BLaER1 (cell line): ENCODE measurements around the gene ADRM1.

Source experiments
- H3K27ac ChIP-seq: shearing (Covaris generic); formaldehyde crosslinking; 2 replicates; pipeline ENCODE4 v1.8.1; 2022
- H3K27me3 ChIP-seq: shearing (Covaris generic); formaldehyde crosslinking; 2 replicates; pipeline ENCODE4 v1.8.1; 2022
- H3K36me3 ChIP-seq: shearing (Covaris generic); formaldehyde crosslinking; 2 replicates; pipeline ENCODE4 v1.8.1; 2022
- H3K4me1 ChIP-seq: shearing (Covaris generic); formaldehyde crosslinking; 2 replicates; pipeline ENCODE4 v1.8.1; 2022
- H3K4me2 ChIP-seq: shearing (Covaris generic); formaldehyde crosslinking; 2 replicates; pipeline ENCODE4 v1.8.1; 2022
- H3K4me3 ChIP-seq: shearing (Covaris generic); formaldehyde crosslinking; 2 replicates; pipeline ENCODE4 v1.8.1; 2022
- H3K9ac ChIP-seq: shearing (Covaris generic); formaldehyde crosslinking; 2 replicates; pipeline ENCODE4 v1.8.1; 2022
- H3K9me3 ChIP-seq: shearing (Covaris generic); formaldehyde crosslinking; 2 replicates; pipeline ENCODE4 v1.8.1; 2022
- H4K20me1 ChIP-seq: shearing (Covaris generic); formaldehyde crosslinking; 2 replicates; pipeline ENCODE4 v1.8.1; 2022
- Cebpa-rat ChIP-seq: shearing (Covaris generic); IDR thresholded peaks from 2 replicates; pipeline ENCODE4 v1.8.1; 2022

The ADRM1 gene

DNA sequence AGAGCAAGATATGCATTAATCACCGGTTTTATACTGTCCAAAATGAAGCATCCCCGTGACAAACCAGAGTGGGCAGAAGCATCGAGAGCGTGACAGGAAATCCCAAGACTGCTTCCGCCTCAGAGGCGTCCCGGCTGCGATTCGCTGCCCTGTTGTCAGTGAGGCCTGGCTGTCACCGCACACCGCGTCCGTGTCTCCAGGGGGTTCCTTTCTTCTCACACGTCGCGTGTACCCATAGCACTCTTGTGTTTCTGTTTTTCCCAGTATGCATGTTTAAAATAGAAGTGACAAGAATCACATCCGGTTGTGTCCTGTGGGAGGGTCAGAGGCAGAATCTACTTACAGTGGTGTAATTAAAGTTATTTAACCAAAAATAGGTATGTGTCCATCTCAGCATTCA, 8.3 kb upstream of the ADRM1 start:
- Histone ChIP-seq H3K4me3 (0 out of 2 replicates have a peak overlapping the region, but pooled peaks have one; percentile 16), H3K4me1 (peaks cover 71% of the 10 kb centered on the region), H3K9ac (0 out of 2 replicates have a peak overlapping the region, but pooled peaks have one; percentile 33), H3K27me3 (no peaks in the 10 kb centered on the region), H3K27ac (peak overlapping the region; percentile 66), H3K4me2 (peak overlapping the region; percentile 86), H3K9me3 (no peaks in the 10 kb centered on the region), H3K36me3 (peaks cover 41% of the 10 kb centered on the region), H4K20me1 (no peaks in the 10 kb centered on the region)
- TF ChIP-seq Cebpa-rat = no peak

DNA sequence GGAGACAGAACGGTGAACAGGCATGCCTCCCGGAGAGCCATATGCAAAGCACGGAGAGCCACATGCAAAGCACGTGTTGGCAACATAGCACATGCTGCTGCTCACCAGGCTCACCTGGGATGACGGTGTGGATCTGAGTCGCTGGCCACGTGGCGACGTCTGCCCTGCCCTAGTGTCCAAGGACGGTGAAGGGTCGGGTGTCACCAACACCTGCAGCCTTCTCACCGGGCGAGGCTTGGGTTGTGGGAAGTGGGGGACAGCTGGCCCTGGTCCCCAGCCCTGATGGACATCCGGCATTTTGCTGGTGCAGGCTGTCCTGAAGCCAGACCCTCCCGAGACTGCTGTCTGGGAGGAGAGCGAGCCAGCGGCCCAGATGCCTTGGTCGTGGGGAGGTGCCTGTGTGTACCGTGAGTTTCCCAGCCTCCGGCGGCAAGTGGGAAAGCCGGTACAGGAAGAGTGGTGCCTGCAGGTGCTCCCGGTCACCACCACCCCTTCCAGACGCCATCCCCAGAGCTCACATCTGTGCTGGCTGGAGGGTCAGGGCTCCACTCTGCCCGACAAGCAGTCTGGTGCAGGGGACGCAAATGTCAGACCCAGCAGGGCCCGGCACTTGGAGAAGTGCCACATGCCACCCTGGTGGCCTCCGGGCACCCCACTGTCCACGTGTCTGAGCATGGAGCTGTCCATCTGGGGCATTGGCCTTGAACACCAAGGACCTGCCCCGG, 5.9 kb upstream of the ADRM1 start:
- Histone ChIP-seq H3K36me3 (peaks cover 24% of the 10 kb centered on the region), H4K20me1 (no peaks in the 10 kb centered on the region), H3K9me3 (no peaks in the 10 kb centered on the region), H3K4me1 (peaks cover 69% of the 10 kb centered on the region), H3K27me3 (no peaks in the 10 kb centered on the region), H3K27ac (no peak overlapping the region), H3K9ac (no peak overlapping the region), H3K4me3 (no peak overlapping the region), H3K4me2 (no peak overlapping the region)
- TF ChIP-seq Cebpa-rat = no peak

DNA sequence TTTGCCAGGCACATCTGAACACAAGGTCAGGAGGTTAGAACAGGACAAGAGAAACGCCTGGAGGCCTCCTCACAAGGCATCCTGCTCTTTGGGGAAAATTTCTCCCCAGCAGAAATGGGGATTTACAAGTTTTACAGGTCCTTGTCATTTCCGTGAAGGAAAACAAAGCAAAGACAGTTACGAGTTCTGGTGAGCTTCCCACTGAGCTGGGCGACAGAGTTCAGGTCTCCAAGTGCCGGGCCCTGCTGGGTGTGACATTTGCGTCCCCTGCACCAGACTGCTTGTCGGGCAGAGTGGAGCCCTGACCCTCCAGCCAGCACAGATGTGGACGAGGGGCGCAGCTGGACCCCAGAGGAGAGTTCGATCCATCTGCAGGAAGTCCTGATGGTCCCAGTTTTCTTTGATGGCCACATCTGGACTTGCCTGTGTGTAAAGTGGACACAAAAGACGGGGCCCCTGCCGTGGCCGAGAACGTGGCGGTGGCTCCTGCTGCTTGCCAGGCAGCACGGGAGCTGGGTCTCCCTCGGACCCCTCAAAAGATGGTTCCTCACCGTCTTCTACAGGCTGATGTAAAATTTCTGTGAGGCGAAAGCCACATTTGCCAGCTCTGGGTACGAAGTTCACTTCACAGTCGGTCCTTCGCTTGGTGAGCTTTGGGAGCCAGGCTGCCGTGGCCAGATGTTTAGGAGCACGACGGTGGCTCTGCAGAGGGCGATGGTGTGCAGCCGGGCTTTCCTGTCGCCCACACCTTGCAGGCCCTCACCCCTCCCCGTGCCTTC, 5.2 kb upstream of the ADRM1 start:
- Histone ChIP-seq H3K4me2 (no peak overlapping the region), H3K36me3 (peaks cover 23% of the 10 kb centered on the region), H3K9ac (no peak overlapping the region)

DNA sequence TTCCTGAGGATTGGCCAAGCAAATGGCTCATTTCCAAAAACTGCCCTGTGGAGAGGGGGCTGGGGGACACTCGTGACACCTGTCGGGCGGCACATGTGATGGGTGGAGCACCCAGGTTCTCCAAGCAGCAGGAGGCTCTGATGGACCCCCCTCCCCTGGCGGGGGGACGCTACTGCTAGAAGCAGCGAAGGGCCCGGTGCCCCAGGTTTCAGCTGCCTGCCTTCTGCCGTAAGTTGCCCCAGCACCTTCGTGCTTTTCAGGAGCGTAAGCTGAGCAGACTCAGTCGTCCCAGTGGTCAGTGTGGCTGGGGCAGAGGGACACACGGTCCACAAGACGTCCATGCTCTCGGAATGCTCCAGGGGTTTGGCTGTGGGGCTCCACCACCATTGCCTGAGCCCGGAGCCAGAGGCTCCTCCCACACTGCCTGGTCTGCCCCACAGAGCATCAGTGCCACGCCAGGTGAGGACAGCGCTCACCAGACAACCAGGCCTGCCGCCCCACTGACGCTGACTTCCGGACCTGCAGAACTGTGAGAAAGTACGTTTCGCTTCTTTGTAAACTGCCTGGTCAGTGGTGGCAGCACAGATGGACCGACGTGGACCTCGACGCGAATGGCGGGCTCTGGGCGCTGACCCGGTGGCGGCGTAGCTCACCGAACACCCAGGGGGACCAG, 4.1 kb upstream of the ADRM1 start:
- H3K27me3 ChIP-seq = no peaks in the 10 kb centered on the region
- H3K4me3 ChIP-seq = no peak overlapping the region
- no peak overlapping the region for H3K4me2 ChIP-seq
- peaks cover 7% of the 10 kb centered on the region for H4K20me1 ChIP-seq
- peaks cover 53% of the 10 kb centered on the region for H3K4me1 ChIP-seq
- no peak for TF ChIP-seq Cebpa-rat
- H3K9me3 ChIP-seq = no peaks in the 10 kb centered on the region
- 0 out of 2 replicates have a peak overlapping the region, but pooled peaks have one; percentile 5 for H3K9ac ChIP-seq
- no peak overlapping the region for H3K27ac ChIP-seq
- peaks cover 23% of the 10 kb centered on the region for H3K36me3 ChIP-seq

More for the DNA sequence above, 5.2 kb upstream of the ADRM1 start:
- no peaks in the 10 kb centered on the region for H3K27me3 ChIP-seq
- 0 out of 2 replicates have a peak overlapping the region, but pooled peaks have one; percentile 41 for H3K27ac ChIP-seq
- no peaks in the 10 kb centered on the region for H4K20me1 ChIP-seq
- peaks cover 62% of the 10 kb centered on the region for H3K4me1 ChIP-seq
- TF ChIP-seq Cebpa-rat = no peak
- no peak overlapping the region for H3K4me3 ChIP-seq
- no peaks in the 10 kb centered on the region for H3K9me3 ChIP-seq

DNA sequence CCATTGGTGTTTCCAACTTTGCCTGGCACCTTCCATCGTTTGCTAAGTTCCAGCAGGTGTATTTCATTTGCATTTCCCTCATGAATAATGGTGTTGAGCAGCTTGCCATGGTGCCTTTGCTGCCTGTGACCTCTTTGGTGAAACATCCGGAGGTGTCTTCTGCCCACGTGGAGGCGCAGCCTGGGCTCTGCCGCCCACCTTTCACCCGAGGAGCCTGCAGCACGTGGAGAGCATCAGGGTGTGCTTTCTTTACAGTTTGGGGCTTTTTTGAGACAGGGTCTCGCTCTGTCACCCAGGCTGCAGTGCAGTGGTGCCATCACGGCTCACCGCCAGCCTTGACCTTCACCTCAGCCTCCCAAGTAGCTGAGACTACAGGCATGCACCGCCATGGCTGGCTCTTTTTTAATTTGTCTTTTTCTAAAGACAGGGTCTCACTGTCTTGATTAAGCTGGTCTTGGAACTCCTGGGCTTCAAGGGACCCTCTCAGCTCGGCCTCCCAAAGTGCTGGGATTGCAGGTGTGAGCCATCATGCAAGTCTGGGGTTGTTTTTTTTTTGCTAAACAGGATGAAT, 3.0 kb upstream of the ADRM1 start:
- Histone ChIP-seq H3K27me3 (no peaks in the 10 kb centered on the region), H3K4me1 (peaks cover 53% of the 10 kb centered on the region), H3K9me3 (no peaks in the 10 kb centered on the region), H3K4me2 (no peak overlapping the region), H3K4me3 (no peak overlapping the region), H3K36me3 (peaks cover 31% of the 10 kb centered on the region), H3K9ac (no peak overlapping the region), H3K27ac (no peak overlapping the region), H4K20me1 (peaks cover 17% of the 10 kb centered on the region)
- TF ChIP-seq Cebpa-rat = no peak

DNA sequence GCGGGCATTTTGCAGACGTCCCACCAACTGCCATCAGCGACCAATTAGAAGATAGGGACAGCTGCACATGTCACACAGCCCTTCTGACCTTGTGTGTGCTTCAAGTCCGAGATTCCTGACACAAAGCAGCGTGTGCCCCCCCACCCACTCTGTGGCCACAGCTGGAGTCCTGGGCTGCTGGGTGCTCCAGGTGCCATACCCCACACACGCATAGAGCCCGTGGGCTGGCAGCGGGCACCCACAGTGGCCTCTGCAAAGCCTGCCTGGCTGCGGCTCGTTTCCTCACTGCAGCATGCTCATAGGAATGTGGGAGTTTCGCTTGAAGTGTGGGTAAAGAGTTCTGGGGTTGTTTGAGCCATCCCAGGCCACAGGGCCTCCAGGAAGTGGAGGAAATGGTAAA, 2.5 kb upstream of the ADRM1 start:
- H3K4me1 ChIP-seq = peaks cover 53% of the 10 kb centered on the region
- peaks cover 23% of the 10 kb centered on the region for H4K20me1 ChIP-seq
- no peaks in the 10 kb centered on the region for H3K27me3 ChIP-seq
- no peak overlapping the region for H3K27ac ChIP-seq
- H3K36me3 ChIP-seq = peaks cover 37% of the 10 kb centered on the region
- TF ChIP-seq Cebpa-rat = no peak
- no peaks in the 10 kb centered on the region for H3K9me3 ChIP-seq
- H3K9ac ChIP-seq = peak overlapping the region; percentile 47; the same call in 1 of the 2 replicates
- no peak overlapping the region for H3K4me3 ChIP-seq
- H3K4me2 ChIP-seq = no peak overlapping the region

DNA sequence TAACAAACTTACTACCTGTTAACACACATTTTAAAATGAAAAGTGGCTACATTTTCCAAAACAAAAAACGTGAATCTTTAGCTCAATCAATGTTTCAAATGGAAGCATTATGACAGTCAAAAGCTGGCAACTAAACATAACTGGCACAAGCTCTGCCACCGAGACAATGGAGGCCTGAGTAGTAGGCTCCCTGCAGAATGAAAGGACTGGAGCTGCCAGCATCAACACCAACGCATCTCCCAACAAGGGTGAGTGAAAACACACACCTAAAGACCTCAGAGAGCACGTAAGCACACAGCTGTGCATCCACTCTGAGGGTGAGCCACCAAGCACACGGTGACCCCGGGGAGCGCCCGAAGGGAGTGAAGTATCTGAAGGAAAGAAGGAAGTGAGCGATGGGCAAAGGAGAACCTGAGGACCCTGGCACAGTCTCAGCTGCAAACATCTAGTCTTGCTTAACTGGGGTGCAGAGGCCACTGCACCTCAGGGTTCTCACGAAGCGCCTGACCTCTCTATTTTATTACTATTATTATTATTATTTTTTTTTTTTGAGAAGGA, 1.6 kb upstream of the ADRM1 start:
- H3K4me3 ChIP-seq = peak overlapping the region; percentile 82; the same call in 1 of the 2 replicates
- H3K27me3 ChIP-seq = no peaks in the 10 kb centered on the region
- peaks cover 37% of the 10 kb centered on the region for H3K36me3 ChIP-seq
- peaks cover 52% of the 10 kb centered on the region for H3K4me1 ChIP-seq
- peak overlapping the region; percentile 85; the same call in 1 of the 2 replicates for H3K4me2 ChIP-seq
- H3K9me3 ChIP-seq = no peaks in the 10 kb centered on the region
- H4K20me1 ChIP-seq = peaks cover 32% of the 10 kb centered on the region
- TF ChIP-seq Cebpa-rat = no peak
- no peak overlapping the region for H3K27ac ChIP-seq
- H3K9ac ChIP-seq = no peak overlapping the region

DNA sequence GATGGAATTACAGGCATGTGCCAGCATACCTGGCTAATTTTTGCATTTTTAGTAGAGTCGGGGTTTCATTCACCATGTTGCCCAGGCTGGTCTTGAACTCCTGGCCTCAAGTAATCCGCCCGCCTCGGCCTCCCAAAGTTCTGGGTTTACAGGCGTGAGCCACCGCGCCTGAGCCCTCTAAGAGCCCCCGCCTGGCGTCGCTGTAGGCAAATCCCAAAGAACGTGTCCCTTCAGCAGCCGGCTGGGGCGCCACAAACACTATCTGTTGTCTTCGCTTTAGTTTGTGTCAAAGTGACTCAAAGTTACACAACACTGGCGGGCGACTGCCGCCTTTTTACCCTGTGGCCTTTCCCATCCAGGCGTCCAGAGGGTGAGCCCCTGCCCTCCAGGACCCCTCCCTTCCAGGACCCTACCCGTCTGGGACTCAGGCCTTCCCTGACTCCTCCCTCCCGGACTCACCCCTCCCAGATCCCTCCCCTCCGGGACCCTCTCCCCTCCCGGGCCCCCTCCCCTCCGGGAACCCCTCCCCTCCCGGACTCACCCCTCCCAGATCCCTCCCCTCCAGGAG, 940 bp upstream of the ADRM1 start:
- Histone ChIP-seq H3K4me1 (peaks cover 46% of the 10 kb centered on the region), H3K27me3 (no peaks in the 10 kb centered on the region), H3K27ac (peak overlapping the region; percentile 90; the same call in 1 of the 2 replicates), H3K9me3 (no peaks in the 10 kb centered on the region), H4K20me1 (peaks cover 39% of the 10 kb centered on the region), H3K9ac (peak overlapping the region; percentile 81; the same call in 1 of the 2 replicates), H3K4me3 (peak overlapping the region; percentile 82), H3K4me2 (peak overlapping the region; percentile 85), H3K36me3 (peaks cover 38% of the 10 kb centered on the region)
- TF ChIP-seq Cebpa-rat = peak; percentile 95

DNA sequence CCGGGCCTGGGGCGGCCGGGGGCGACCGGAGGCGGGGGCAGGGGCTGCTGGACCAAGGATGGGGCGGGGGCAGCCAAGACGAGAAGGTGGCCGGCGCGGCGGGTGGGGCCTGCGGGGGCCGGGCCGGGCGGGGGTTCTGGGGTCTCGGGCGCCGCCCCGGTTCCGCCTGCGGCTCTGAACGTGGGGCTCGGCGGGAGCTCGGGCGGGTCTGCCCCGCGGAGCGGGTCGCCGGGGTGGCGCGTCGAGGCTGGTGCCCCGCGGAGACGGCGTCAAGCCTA, 204 bp downstream of the ADRM1 start:
- Histone ChIP-seq H3K4me2 (peak overlapping the region; percentile 98), H3K9me3 (no peaks in the 10 kb centered on the region), H3K36me3 (peaks cover 46% of the 10 kb centered on the region), H3K27me3 (no peaks in the 10 kb centered on the region), H3K4me3 (peak overlapping the region; percentile 82), H4K20me1 (peaks cover 50% of the 10 kb centered on the region), H3K9ac (peak overlapping the region; percentile 92), H3K27ac (peak overlapping the region; percentile 90), H3K4me1 (peaks cover 36% of the 10 kb centered on the region)
- TF ChIP-seq Cebpa-rat = no peak
